Fibroblast of pulmonary artery (primary cell): ENCODE results near the gene RNF224.

Experiments used
- DNase-seq: peaks from one replicate; pipeline ENCODE4 v3.0.0-alpha.2; 2010; ENCODE audit warnings: low read depth
- H3K4me3 ChIP-seq: replicated peaks from 2 replicates; pipeline ENCODE4 v1.5.1; 2011; ENCODE audit warnings: low read depth, mild to moderate bottlenecking, control low read depth, low read length, moderate library complexity
- CTCF ChIP-seq: IDR thresholded peaks from 2 replicates; pipeline ENCODE4 v1.5.1; 2011; ENCODE audit warnings: mild to moderate bottlenecking, control low read depth, low read length, inconsistent platforms; ENCODE audit errors: missing control alignments

RNF224 gene

GRCh38 chr9:137273095-137273490 is 45.8 kb downstream of the RNF224 start:
- no peak for DNase-seq
- no peak overlapping the region for H3K4me3 ChIP-seq
- no peak for TF ChIP-seq CTCF

- H3K4me3 ChIP-seq = no peak overlapping the region
- TF ChIP-seq CTCF = no peak
- no peak for DNase-seq
Observed at GRCh38 chr9:137273611-137274320, 46.5 kb downstream of the RNF224 start.

- TF ChIP-seq CTCF = no peak
- no peak for DNase-seq
- no peak overlapping the region for H3K4me3 ChIP-seq
Observed at GRCh38 chr9:137275203-137275587, 47.9 kb downstream of the RNF224 start.

- no peak overlapping the region for H3K4me3 ChIP-seq
- DNase-seq = no peak
- no peak for TF ChIP-seq CTCF
Observed at GRCh38 chr9:137275588-137276472, 48.5 kb downstream of the RNF224 start.

- TF ChIP-seq CTCF = no peak
- peak; percentile 84 for DNase-seq
- H3K4me3 ChIP-seq = peak overlapping the region; percentile 72
Observed at GRCh38 chr9:137276473-137277328, 49.4 kb downstream of the RNF224 start.

- peak; percentile 94 for DNase-seq
- peak within 1 kb of the TSS; percentile 72 for H3K4me3 ChIP-seq
- peak; percentile 8 for TF ChIP-seq CTCF
Observed at GRCh38 chr9:137277329-137278041, 50.2 kb downstream of the RNF224 start, which contains the start of gene TOR4A. TSS of gene TOR4A (plus strand) at chr9:137277726. CDS start at chr9:137278690, 964 bp downstream.
